ENCODE measurements around the gene TCP1. TPM values are rescaled to one million over a fixed set of nuclear protein-coding genes. Genes with fewer than 3 reads are reported as not detected.
A peak's percentile ranks its signal among the peaks of the same experiment; 100 is the strongest.

TCP1 gene
- total RNA-seq, 1 donor from 2014 or later: 112 TPM

- Histone ChIP-seq H3K27me3 (ENCODE audit: low read depth) (no peaks in the 10 kb centered on the region), H3K4me1 (peaks cover 15% of the 10 kb centered on the region), H3K9me3 (no peaks in the 10 kb centered on the region), H3K36me3 (peaks cover 57% of the 10 kb centered on the region), H3K27ac (no peak overlapping the region), H3K4me3 (no peak overlapping the region)
- ATAC-seq: no peak
- DNase-seq: no peak
- intact Hi-C loops (cut with DNase I): no loop called here
- TF ChIP-seq CTCF (IDR thresholded peaks at IDR 0.05): no peak
Measured at GRCh38 chr6:159758031-159759001, 31.1 kb downstream of the TCP1 start.

GRCh38 chr6:159756508-159756907 is 32.9 kb downstream of the TCP1 start:
- intact Hi-C loops (cut with DNase I): no loop called here
- TF ChIP-seq CTCF (IDR thresholded peaks at IDR 0.05): no peak

GRCh38 chr6:159754959-159755914 is 34.2 kb downstream of the TCP1 start:
- DNase-seq: no peak
- ATAC-seq: peak in 1 of 2 donors; percentile 25
- peaks cover 87% of the 10 kb centered on the region for H3K36me3 ChIP-seq
- no peaks in the 10 kb centered on the region for H3K27me3 ChIP-seq (ENCODE audit: low read depth)
- no peak overlapping the region for H3K4me3 ChIP-seq
- no peaks in the 10 kb centered on the region for H3K9me3 ChIP-seq
- H3K27ac ChIP-seq: no peak overlapping the region
- intact Hi-C loops (cut with DNase I): no loop called here
- H3K4me1 ChIP-seq: no peaks in the 10 kb centered on the region
- TF ChIP-seq CTCF (IDR thresholded peaks at IDR 0.05): no peak

More at GRCh38 chr6:159756508-159756907, 32.9 kb downstream of the TCP1 start:
- Histone ChIP-seq H3K4me3 (no peak overlapping the region), H3K27me3 (ENCODE audit: low read depth) (no peaks in the 10 kb centered on the region), H3K36me3 (peaks cover 75% of the 10 kb centered on the region), H3K9me3 (no peaks in the 10 kb centered on the region), H3K27ac (no peak overlapping the region), H3K4me1 (peaks cover 11% of the 10 kb centered on the region)
- no peak for DNase-seq
- no peak for ATAC-seq

- no peaks in the 10 kb centered on the region for H3K27me3 ChIP-seq (ENCODE audit: low read depth)
- intact Hi-C loops (cut with DNase I): no loop called here
- H3K36me3 ChIP-seq: peaks cover 96% of the 10 kb centered on the region
- no peak for ATAC-seq
- TF ChIP-seq CTCF (IDR thresholded peaks at IDR 0.05): no peak
- H3K9me3 ChIP-seq: no peaks in the 10 kb centered on the region
- no peak overlapping the region for H3K4me3 ChIP-seq
- no peaks in the 10 kb centered on the region for H3K4me1 ChIP-seq
- H3K27ac ChIP-seq: no peak overlapping the region
- no peak for DNase-seq
Measured at GRCh38 chr6:159754401-159754800, 35.0 kb downstream of the TCP1 start.

- H3K4me1 ChIP-seq: no peaks in the 10 kb centered on the region
- ATAC-seq (no peak), DNase-seq (no peak)
- no peak overlapping the region for H3K4me3 ChIP-seq
- TF ChIP-seq CTCF (IDR thresholded peaks at IDR 0.05): no peak
- no peaks in the 10 kb centered on the region for H3K27me3 ChIP-seq (ENCODE audit: low read depth)
- no peak overlapping the region for H3K27ac ChIP-seq
- no peaks in the 10 kb centered on the region for H3K9me3 ChIP-seq
- H3K36me3 ChIP-seq: peaks cover 100% of the 10 kb centered on the region
- intact Hi-C loops (cut with DNase I): no loop called here
Measured at GRCh38 chr6:159753081-159753872, 36.1 kb downstream of the TCP1 start.

Measured in lower lobe of right lung (tissue), 2 donors.